ENCODE data around the gene SULF2.

DNA sequence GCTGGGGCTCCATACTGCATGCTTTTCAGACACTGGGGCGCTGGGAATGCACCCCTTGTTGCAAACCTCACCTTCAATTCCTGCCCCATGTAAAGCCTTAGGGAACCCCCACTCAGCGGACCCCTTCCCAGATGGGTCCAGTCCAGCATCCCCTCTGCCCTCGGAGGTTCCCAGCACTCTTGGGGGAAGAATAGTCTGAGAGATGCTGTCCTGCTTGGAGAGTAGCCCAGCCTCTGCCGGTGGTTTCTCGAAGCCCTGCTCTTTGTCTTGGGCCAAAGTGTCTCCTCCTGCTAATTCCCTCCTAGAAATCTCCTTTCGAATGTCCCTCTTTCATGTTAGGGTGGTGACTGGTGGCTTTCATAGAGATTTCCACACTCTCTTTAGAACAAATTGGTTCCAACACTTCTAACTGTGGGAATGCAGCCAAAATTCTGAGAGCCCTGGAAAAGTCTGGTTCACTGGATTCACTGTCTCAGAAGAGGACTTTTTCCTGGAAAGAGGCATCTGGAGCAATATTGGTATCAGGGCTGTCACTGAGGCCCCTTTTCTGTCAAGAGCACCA lies 24.9 kb upstream of the SULF2 start:
- no peak for TF ChIP-seq POLR2A (IDR thresholded peaks at IDR 0.05)
- no peak for TF ChIP-seq CTCF (IDR thresholded peaks at IDR 0.05)
